CD4-positive, alpha-beta memory T cell (primary cell): ENCODE data around the gene RANBP10. TPM values are rescaled to one million over a fixed set of nuclear protein-coding genes. Genes with fewer than 3 reads are reported as not detected.

Experiments used
- CTCF ChIA-PET: fragments of 350-600 bp; sonication (Branson Sonifier 250); formaldehyde crosslinking; loops from one replicate; lab custom pipeline; 2021; ENCODE audit warnings: inconsistent platforms; ENCODE audit not compliant: partially characterized antibody; lab: Charles Lee
- POLR2A ChIA-PET: fragments of 350-600 bp; sonication (Branson Sonifier 250); formaldehyde crosslinking; loops from one replicate; lab custom pipeline; 2021; ENCODE audit not compliant: partially characterized antibody; lab: Charles Lee
- DNase-seq, 5 donors: peaks; one replicate each; pipeline versions ENCODE4 v3.0.0 to v3.0.0-alpha.2; 2020 to 2022; ENCODE audit warnings: mixed read lengths in 1 of 5
- H3K27ac ChIP-seq: one replicate; pipeline ENCODE4 v1.7.0; 2013; ENCODE audit warnings: low read depth, low read length
- H3K27me3 ChIP-seq: 2 replicates; pipeline ENCODE4 v1.7.0; 2013; ENCODE audit warnings: mild to moderate bottlenecking, low read length, moderate library complexity; ENCODE audit not compliant: insufficient read depth
- H3K36me3 ChIP-seq: 2 replicates; pipeline ENCODE4 v1.7.0; 2013; ENCODE audit warnings: mild to moderate bottlenecking, low read length, moderate library complexity; ENCODE audit not compliant: insufficient read depth
- H3K4me1 ChIP-seq: 2 replicates; pipeline ENCODE4 v1.7.0; 2013; ENCODE audit warnings: mild to moderate bottlenecking, low read length, moderate library complexity; ENCODE audit not compliant: insufficient read depth
- H3K4me3 ChIP-seq, 2 donors: one replicate each; pipeline ENCODE4 v1.7.0; 2013; ENCODE audit warnings: low read length in 2 of 2, mild to moderate bottlenecking in 1 of 2
- H3K9me3 ChIP-seq, 2 donors: one replicate each; pipeline ENCODE4 v1.7.0; 2013; ENCODE audit warnings: low read length in 2 of 2, control low read depth in 1 of 2; ENCODE audit not compliant: control insufficient read depth in 1 of 2
- H3K27ac Mint-ChIP-seq, 7 donors: one replicate each; pipeline ENCODE4 v1.8.0; 2020 to 2021; ENCODE audit warnings: mixed read lengths in 7 of 7, mild to moderate bottlenecking in 6 of 7, inconsistent platforms in 3 of 7, moderate library complexity in 3 of 7
- H3K27me3 Mint-ChIP-seq, 2 donors: one replicate each; pipeline ENCODE4 v1.8.0; 2020 to 2021; ENCODE audit warnings: mixed read lengths in 2 of 2
- H3K36me3 Mint-ChIP-seq, 2 donors: one replicate each; pipeline ENCODE4 v1.8.0; 2020 to 2021; ENCODE audit warnings: mixed read lengths in 2 of 2, inconsistent platforms in 1 of 2, mild to moderate bottlenecking in 1 of 2
- H3K4me1 Mint-ChIP-seq, 4 donors: one replicate each; pipeline ENCODE4 v1.8.0; 2020 to 2021; ENCODE audit warnings: mixed read lengths in 4 of 4, mild to moderate bottlenecking in 1 of 4
- H3K4me3 Mint-ChIP-seq, 8 donors: one replicate each; pipeline ENCODE4 v1.8.0; 2020 to 2021; ENCODE audit warnings: mixed read lengths in 8 of 8, mild to moderate bottlenecking in 7 of 8, moderate library complexity in 6 of 8, inconsistent platforms in 3 of 8
- H3K9me3 Mint-ChIP-seq, 8 donors: one replicate each; pipeline ENCODE4 v1.8.0; 2020 to 2021; ENCODE audit warnings: mixed read lengths in 8 of 8, mild to moderate bottlenecking in 5 of 8, inconsistent platforms in 3 of 8, moderate library complexity in 1 of 8
- intact Hi-C: fragments of 100-400 bp; cut with micrococcal nuclease; formaldehyde crosslinking; loops from one replicate; pipeline ENCODE4 v1.15.1; 2023
- polyA plus RNA-seq, 2 donors: library from polyadenylated mRNA; unstranded; fragments of 300-500 nt; fragmentation: Illumina TruSeq; gene quantifications; one replicate each; pipeline ENCODE4 v1.2.3, GENCODE V29; 2021
- total RNA-seq, 2 experiments: library from RNA; stranded (reverse); gene quantifications; one replicate each; pipeline ENCODE4 v1.2.3, GENCODE V29; 2021

RANBP10 gene
- total and polyA plus RNA-seq, 4 experiments from 2014 or later = 7.1 to 27.8 (median 20.1) TPM

DNA sequence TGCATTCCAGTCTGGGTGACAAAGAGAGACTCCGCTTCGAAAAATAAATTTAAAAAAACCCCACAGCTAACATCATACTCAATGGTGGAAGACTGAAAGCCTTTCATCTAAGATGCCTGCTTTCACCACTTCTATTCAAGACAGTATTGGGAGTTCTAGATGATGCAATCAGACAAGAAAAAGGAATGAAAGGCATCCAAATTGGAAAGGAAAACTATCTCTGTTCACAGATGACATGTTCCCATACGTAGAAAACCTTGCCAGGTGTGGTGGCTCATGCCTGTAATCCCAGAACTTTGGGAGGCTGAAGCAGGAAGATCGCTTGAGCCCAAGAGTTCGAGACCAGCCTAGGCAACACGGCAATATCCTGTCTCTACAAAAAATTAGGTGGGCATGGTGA, 31.1 kb downstream of the RANBP10 start:
- Histone ChIP-seq H3K4me1 (peaks cover 11% of the 10 kb centered on the region), H3K27me3 (no peaks in the 10 kb centered on the region), H3K9me3 (no peaks in the 10 kb centered on the region), H3K27ac (no peak overlapping the region), H3K4me3 (no peak overlapping the region), H3K36me3 (peaks cover 3% of the 10 kb centered on the region)
- Mint-ChIP-seq H3K36me3 (peaks cover 15 to 24% of the 10 kb centered on the region in 2 donors), H3K4me3 (no peak overlapping the region), H3K9me3 (no peaks in the 10 kb centered on the region), H3K27me3 (no peaks in the 10 kb centered on the region), H3K4me1 (peaks cover 9 to 36% (median 22%) of the 10 kb centered on the region in 4 donors), H3K27ac (no peak overlapping the region)
- intact Hi-C loops = no loop called here
- no peak for DNase-seq
- CTCF ChIA-PET = no interaction called here
- POLR2A ChIA-PET = no interaction called here

GRCh38 chr16:67774457-67774853, 31.9 kb downstream of the RANBP10 start:
- peaks cover 5% of the 10 kb centered on the region for H3K4me1 ChIP-seq
- no peaks in the 10 kb centered on the region for H3K27me3 ChIP-seq
- Mint-ChIP-seq H3K27me3 (no peaks in the 10 kb centered on the region), H3K27ac (peak overlapping the region in 2 of 7 donors; percentile 36 to 68), H3K36me3 (peaks cover 19 to 22% of the 10 kb centered on the region in 2 donors), H3K4me1 (peaks cover 2 to 28% (median 16%) of the 10 kb centered on the region in 4 donors), H3K4me3 (no peak overlapping the region), H3K9me3 (no peaks in the 10 kb centered on the region)
- no peaks in the 10 kb centered on the region for H3K9me3 ChIP-seq
- ChIA-PET CTCF (no interaction called here), POLR2A (no interaction called here)
- H3K4me3 ChIP-seq = no peak overlapping the region
- H3K27ac ChIP-seq = no peak overlapping the region
- no peak for DNase-seq
- intact Hi-C loops = no loop called here
- H3K36me3 ChIP-seq = peaks cover 3% of the 10 kb centered on the region

- Histone ChIP-seq H3K27me3 (no peaks in the 10 kb centered on the region), H3K9me3 (no peaks in the 10 kb centered on the region), H3K27ac (no peak overlapping the region), H3K4me3 (no peak overlapping the region), H3K4me1 (no peaks in the 10 kb centered on the region), H3K36me3 (peaks cover 3% of the 10 kb centered on the region)
- intact Hi-C loops = no loop called here
- no peak overlapping the region for H3K4me3 Mint-ChIP-seq
- CTCF ChIA-PET = interaction anchor here (1.0 kb wide), 1 partner anchor 43 kb away, joined by 3 read pairs; no protein-coding TSS in a partner anchor
- H3K27me3 Mint-ChIP-seq = no peaks in the 10 kb centered on the region
- H3K9me3 Mint-ChIP-seq = no peaks in the 10 kb centered on the region
- H3K4me1 Mint-ChIP-seq = peaks cover 2 to 27% (median 15%) of the 10 kb centered on the region in 4 donors
- H3K27ac Mint-ChIP-seq = peak overlapping the region in 1 of 7 donors; percentile 68
- DNase-seq = no peak
- peaks cover 19 to 21% of the 10 kb centered on the region in 2 donors for H3K36me3 Mint-ChIP-seq
- POLR2A ChIA-PET = no interaction called here
These were observed 32.5 kb downstream of the RANBP10 start for GRCh38 chr16:67773569-67774456.

GRCh38 chr16:67773099-67773498, 33.3 kb downstream of the RANBP10 start:
- Histone ChIP-seq H3K27ac (no peak overlapping the region), H3K4me3 (no peak overlapping the region), H3K36me3 (peaks cover 3% of the 10 kb centered on the region), H3K27me3 (no peaks in the 10 kb centered on the region), H3K4me1 (no peaks in the 10 kb centered on the region), H3K9me3 (no peaks in the 10 kb centered on the region)
- DNase-seq = no peak
- intact Hi-C loops = no loop called here
- no peak overlapping the region for H3K4me3 Mint-ChIP-seq
- H3K36me3 Mint-ChIP-seq = peaks cover 19 to 21% of the 10 kb centered on the region in 2 donors
- ChIA-PET POLR2A (no interaction called here), CTCF (interaction anchor here (1.0 kb wide), 1 partner anchor 44 kb away, joined by 3 read pairs; no protein-coding TSS in a partner anchor)
- H3K27me3 Mint-ChIP-seq = no peaks in the 10 kb centered on the region
- no peak overlapping the region for H3K27ac Mint-ChIP-seq
- peaks cover 2 to 22% (median 15%) of the 10 kb centered on the region in 4 donors for H3K4me1 Mint-ChIP-seq
- no peaks in the 10 kb centered on the region for H3K9me3 Mint-ChIP-seq

- no peak for DNase-seq
- no peaks in the 10 kb centered on the region for H3K27me3 Mint-ChIP-seq
- no peaks in the 10 kb centered on the region for H3K9me3 Mint-ChIP-seq
- ChIA-PET POLR2A (no interaction called here), CTCF (interaction anchor here (1.2 to 1.5 kb wide), 2 partner anchors 10 to 46 kb away, joined by 3 to 4 read pairs; no protein-coding TSS in a partner anchor)
- peaks cover 28 to 35% of the 10 kb centered on the region in 2 donors for H3K36me3 Mint-ChIP-seq
- Histone ChIP-seq H3K4me3 (no peak overlapping the region), H3K4me1 (no peaks in the 10 kb centered on the region), H3K36me3 (peaks cover 11% of the 10 kb centered on the region), H3K27me3 (no peaks in the 10 kb centered on the region), H3K9me3 (no peaks in the 10 kb centered on the region), H3K27ac (no peak overlapping the region)
- intact Hi-C loops = no loop called here
- peak overlapping the region in 4 of 7 donors; percentile 47 to 73 (median 54) for H3K27ac Mint-ChIP-seq
- H3K4me1 Mint-ChIP-seq = peaks cover 2 to 16% (median 14%) of the 10 kb centered on the region in 4 donors
- H3K4me3 Mint-ChIP-seq = no peak overlapping the region
These were observed 35.9 kb downstream of the RANBP10 start for GRCh38 chr16:67770346-67770991.

GRCh38 chr16:67767953-67768352, 38.4 kb downstream of the RANBP10 start:
- Histone ChIP-seq H3K4me1 (no peaks in the 10 kb centered on the region), H3K36me3 (peaks cover 14% of the 10 kb centered on the region), H3K9me3 (no peaks in the 10 kb centered on the region), H3K27ac (no peak overlapping the region), H3K27me3 (no peaks in the 10 kb centered on the region), H3K4me3 (no peak overlapping the region)
- Mint-ChIP-seq H3K36me3 (peaks cover 27 to 39% of the 10 kb centered on the region in 2 donors), H3K27me3 (no peaks in the 10 kb centered on the region), H3K9me3 (no peaks in the 10 kb centered on the region), H3K4me3 (no peak overlapping the region), H3K27ac (no peak overlapping the region), H3K4me1 (peaks cover 1 to 10% (median 8%) of the 10 kb centered on the region in 4 donors)
- intact Hi-C loops = no loop called here
- ChIA-PET CTCF (interaction anchor here (0.9 kb wide), 1 partner anchor 11 kb away, joined by 3 read pairs; no protein-coding TSS in a partner anchor), POLR2A (no interaction called here)
- no peak for DNase-seq

DNA sequence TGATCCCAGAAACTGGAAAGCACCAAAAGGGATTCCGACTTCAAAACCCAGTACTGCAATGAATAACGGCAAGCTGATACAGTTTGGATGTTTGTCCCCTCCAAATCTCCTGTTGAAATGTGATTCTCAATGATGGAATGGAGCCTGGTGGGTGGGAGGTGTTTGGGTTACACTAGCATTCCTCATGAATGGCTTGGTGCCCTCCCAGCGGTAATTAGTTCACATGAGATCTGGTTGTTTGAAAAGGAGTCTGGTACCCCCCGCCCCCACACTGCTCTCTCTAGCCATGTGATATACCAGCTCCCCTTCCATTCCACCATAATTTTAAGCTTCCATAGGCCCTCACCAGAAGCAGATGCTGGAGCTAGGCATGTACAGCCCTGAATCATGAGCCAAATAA, 40.1 kb downstream of the RANBP10 start:
- no peak overlapping the region for H3K27ac Mint-ChIP-seq
- H3K36me3 ChIP-seq = peaks cover 19% of the 10 kb centered on the region
- peaks cover 7 to 16% (median 9%) of the 10 kb centered on the region in 4 donors for H3K4me1 Mint-ChIP-seq
- H3K27me3 ChIP-seq = no peaks in the 10 kb centered on the region
- H3K27ac ChIP-seq = no peak overlapping the region
- no peak overlapping the region for H3K4me3 Mint-ChIP-seq
- DNase-seq = no peak
- intact Hi-C loops = no loop called here
- no peak overlapping the region for H3K4me3 ChIP-seq
- peaks cover 25 to 35% of the 10 kb centered on the region in 2 donors for H3K36me3 Mint-ChIP-seq
- H3K9me3 Mint-ChIP-seq = no peaks in the 10 kb centered on the region
- no peaks in the 10 kb centered on the region for H3K9me3 ChIP-seq
- H3K4me1 ChIP-seq = peaks cover under 1% of the 10 kb centered on the region
- ChIA-PET CTCF (interaction anchor here (0.6 kb wide), 1 partner anchor 10 kb away, joined by 4 read pairs; no protein-coding TSS in a partner anchor), POLR2A (interaction anchor here (0.9 kb wide), 1 partner anchor 33 kb away, joined by 3 read pairs; no protein-coding TSS in a partner anchor)
- H3K27me3 Mint-ChIP-seq = no peaks in the 10 kb centered on the region
